GM19238 (cell line): ENCODE data around the gene TOX2.

Source experiments
- DNase-seq: peaks from one replicate; pipeline ENCODE4 v3.0.0; 2011; ENCODE audit warnings: low spot score; ENCODE audit not compliant: insufficient read length

Gene TOX2

GRCh38 chr20:44075191-44075949 lies 160.7 kb downstream of the TOX2 start:
- DNase-seq, result no peak

- no peak for DNase-seq
Observed at GRCh38 chr20:44075950-44076232, 161.2 kb downstream of the TOX2 start.

GRCh38 chr20:44079291-44079690 lies 164.6 kb downstream of the TOX2 start:
- DNase-seq, result no peak

- no peak for DNase-seq
Observed at GRCh38 chr20:44080064-44080463, 165.4 kb downstream of the TOX2 start.

- peak; percentile 79 for DNase-seq
Observed at GRCh38 chr20:44080646-44081267, 166.1 kb downstream of the TOX2 start.

- no peak for DNase-seq
Observed at GRCh38 chr20:44081476-44081875, 166.8 kb downstream of the TOX2 start.

- no peak for DNase-seq
Observed at GRCh38 chr20:44081888-44082287, 167.2 kb downstream of the TOX2 start.

GRCh38 chr20:44083220-44083933 lies 168.7 kb downstream of the TOX2 start:
- DNase-seq, result no peak

- DNase-seq, result no peak
Observed at GRCh38 chr20:44084439-44084838, 169.8 kb downstream of the TOX2 start.

GRCh38 chr20:44084891-44085290 lies 170.2 kb downstream of the TOX2 start:
- no peak for DNase-seq

- no peak for DNase-seq
Observed at GRCh38 chr20:44085616-44086434, 171.2 kb downstream of the TOX2 start.

- no peak for DNase-seq
Observed at GRCh38 chr20:44087051-44087856, 172.6 kb downstream of the TOX2 start.

GRCh38 chr20:44087857-44088120 lies 173.1 kb downstream of the TOX2 start:
- no peak for DNase-seq

GRCh38 chr20:44089987-44090674 lies 175.5 kb downstream of the TOX2 start:
- no peak for DNase-seq

GRCh38 chr20:44091026-44091425 lies 176.4 kb downstream of the TOX2 start:
- DNase-seq, result no peak

- DNase-seq, result no peak
Observed at GRCh38 chr20:44092551-44093248, 178.0 kb downstream of the TOX2 start.

GRCh38 chr20:44093249-44093582 lies 178.6 kb downstream of the TOX2 start:
- no peak for DNase-seq

- DNase-seq, result no peak
Observed at GRCh38 chr20:44095831-44096230, 181.2 kb downstream of the TOX2 start.

- DNase-seq, result no peak
Observed at GRCh38 chr20:44097521-44098255, 183.0 kb downstream of the TOX2 start.

- DNase-seq, result no peak
Observed at GRCh38 chr20:44098256-44098630, 183.6 kb downstream of the TOX2 start.
